ENCODE results near the gene SRPK2. TPM values are rescaled to one million over a fixed set of nuclear protein-coding genes. Genes with fewer than 3 reads are reported as not detected.

The SRPK2 gene
- total and polyA plus RNA-seq, 4 donors: 7.8 to 19.7 (median 16.7) TPM

DNA sequence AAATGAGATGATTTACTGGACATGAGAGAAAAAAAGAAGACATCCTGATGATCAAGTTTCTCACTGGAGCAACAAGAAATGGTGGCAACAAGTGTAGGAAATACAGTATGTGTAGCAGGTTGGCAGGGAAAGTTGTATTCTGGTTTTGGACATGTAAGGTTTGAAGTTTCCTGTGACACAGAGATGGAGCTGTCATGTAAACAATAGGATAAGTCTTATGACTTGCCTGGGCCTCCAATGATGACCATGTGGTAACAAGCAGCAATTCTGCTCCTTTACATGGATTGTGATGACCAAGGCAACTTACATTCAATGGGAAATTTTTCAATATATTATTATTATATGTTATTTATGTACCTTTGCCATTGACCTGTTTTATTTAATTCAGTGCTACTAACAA lies 249.3 kb downstream of the SRPK2 start:
- H3K4me1 ChIP-seq (ENCODE audit: control insufficient read depth in 4 of 4, insufficient read depth in 4 of 4, low read length in 3 of 4): peaks cover 0 to 1% (median 0%) of the 10 kb centered on the region in 4 donors
- H3K9ac ChIP-seq (ENCODE audit: low read depth in 1 of 2, low read length in 2 of 2): no peak overlapping the region
- no peaks in the 10 kb centered on the region for H3K9me3 ChIP-seq (ENCODE audit: control insufficient read depth in 4 of 4, low read length in 3 of 4)
- TF ChIP-seq SP1 (IDR thresholded peaks at IDR 0.05) (no peak), HNF4G (IDR thresholded peaks at IDR 0.05) (no peak)
- TF ChIP-seq, protein P1, sequence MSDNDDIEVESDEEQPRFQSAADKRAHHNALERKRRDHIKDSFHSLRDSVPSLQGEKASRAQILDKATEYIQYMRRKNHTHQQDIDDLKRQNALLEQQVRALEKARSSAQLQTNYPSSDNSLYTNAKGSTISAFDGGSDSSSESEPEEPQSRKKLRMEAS (IDR thresholded peaks at IDR 0.05): no peak
- H3K36me3 ChIP-seq (ENCODE audit: control insufficient read depth in 4 of 4, insufficient read depth in 3 of 4, low read depth in 1 of 4, low read length in 3 of 4): peaks cover 2 to 17% (median 10%) of the 10 kb centered on the region in 4 donors
- H3K4me3 ChIP-seq (ENCODE audit: low read depth in 1 of 3, low read length in 3 of 3): no peak overlapping the region
- no peaks in the 10 kb centered on the region for H3K27me3 ChIP-seq (ENCODE audit: control insufficient read depth in 4 of 4, insufficient read depth in 4 of 4, low read length in 3 of 4)
- no peak for DNase-seq (ENCODE audit: low spot score)
- no peak overlapping the region for H3K27ac ChIP-seq (ENCODE audit: low read depth in 1 of 2, low read length in 2 of 2)

DNA sequence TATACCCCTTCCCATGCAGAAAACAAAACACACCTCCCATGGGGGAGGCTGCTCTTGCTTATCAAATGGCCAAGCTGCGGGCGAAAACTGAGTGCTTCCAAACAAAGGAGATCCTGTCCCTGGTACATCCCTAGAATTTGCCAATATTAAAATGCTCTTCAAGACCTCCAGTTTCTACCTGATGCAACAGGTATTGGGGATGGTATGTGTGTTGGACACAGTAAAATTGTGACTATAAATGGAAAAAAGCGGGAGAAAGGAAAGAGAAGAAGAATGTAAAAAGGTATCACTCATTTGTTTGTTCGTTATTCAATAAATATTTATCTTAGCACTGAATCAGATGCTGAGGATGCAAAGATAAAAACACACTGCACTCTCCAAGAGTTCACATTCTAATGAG lies 250.8 kb downstream of the SRPK2 start:
- WGBS: 93% methylated on average over 4 of the region's 4 CpGs
- TF ChIP-seq RXRA (IDR thresholded peaks at IDR 0.05) (no peak), FOXA1 (IDR thresholded peaks at IDR 0.05) (no peak), JUND (IDR thresholded peaks at IDR 0.05) (no peak), EGR1 (IDR thresholded peaks at IDR 0.05; ENCODE audit: low read depth in 2 of 2) (no peak), SP1 (IDR thresholded peaks at IDR 0.05) (no peak), YY1 (IDR thresholded peaks at IDR 0.05) (no peak), NR2F2 (IDR thresholded peaks at IDR 0.05) (no peak), TAF1 (conservative IDR thresholded peaks at IDR 0.05) (no peak), GABPA (IDR thresholded peaks at IDR 0.05 in 1 of 2, conservative IDR thresholded peaks at IDR 0.05 in 1 of 2) (no peak), FOXA2 (IDR thresholded peaks at IDR 0.05) (no peak)
- TF ChIP-seq, protein P2, sequence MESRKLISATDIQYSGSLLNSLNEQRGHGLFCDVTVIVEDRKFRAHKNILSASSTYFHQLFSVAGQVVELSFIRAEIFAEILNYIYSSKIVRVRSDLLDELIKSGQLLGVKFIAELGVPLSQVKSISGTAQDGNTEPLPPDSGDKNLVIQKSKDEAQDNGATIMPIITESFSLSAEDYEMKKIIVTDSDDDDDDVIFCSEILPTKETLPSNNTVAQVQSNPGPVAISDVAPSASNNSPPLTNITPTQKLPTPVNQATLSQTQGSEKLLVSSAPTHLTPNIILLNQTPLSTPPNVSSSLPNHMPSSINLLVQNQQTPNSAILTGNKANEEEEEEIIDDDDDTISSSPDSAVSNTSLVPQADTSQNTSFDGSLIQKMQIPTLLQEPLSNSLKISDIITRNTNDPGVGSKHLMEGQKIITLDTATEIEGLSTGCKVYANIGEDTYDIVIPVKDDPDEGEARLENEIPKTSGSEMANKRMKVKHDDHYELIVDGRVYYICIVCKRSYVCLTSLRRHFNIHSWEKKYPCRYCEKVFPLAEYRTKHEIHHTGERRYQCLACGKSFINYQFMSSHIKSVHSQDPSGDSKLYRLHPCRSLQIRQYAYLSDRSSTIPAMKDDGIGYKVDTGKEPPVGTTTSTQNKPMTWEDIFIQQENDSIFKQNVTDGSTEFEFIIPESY (IDR thresholded peaks at IDR 0.05): no peak
- TF ChIP-seq, protein P1 (IDR thresholded peaks at IDR 0.05): no peak
- TF ChIP-seq, protein P3, sequence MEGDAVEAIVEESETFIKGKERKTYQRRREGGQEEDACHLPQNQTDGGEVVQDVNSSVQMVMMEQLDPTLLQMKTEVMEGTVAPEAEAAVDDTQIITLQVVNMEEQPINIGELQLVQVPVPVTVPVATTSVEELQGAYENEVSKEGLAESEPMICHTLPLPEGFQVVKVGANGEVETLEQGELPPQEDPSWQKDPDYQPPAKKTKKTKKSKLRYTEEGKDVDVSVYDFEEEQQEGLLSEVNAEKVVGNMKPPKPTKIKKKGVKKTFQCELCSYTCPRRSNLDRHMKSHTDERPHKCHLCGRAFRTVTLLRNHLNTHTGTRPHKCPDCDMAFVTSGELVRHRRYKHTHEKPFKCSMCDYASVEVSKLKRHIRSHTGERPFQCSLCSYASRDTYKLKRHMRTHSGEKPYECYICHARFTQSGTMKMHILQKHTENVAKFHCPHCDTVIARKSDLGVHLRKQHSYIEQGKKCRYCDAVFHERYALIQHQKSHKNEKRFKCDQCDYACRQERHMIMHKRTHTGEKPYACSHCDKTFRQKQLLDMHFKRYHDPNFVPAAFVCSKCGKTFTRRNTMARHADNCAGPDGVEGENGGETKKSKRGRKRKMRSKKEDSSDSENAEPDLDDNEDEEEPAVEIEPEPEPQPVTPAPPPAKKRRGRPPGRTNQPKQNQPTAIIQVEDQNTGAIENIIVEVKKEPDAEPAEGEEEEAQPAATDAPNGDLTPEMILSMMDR (IDR thresholded peaks at IDR 0.05; ENCODE audit: low read depth, low read length, missing input control): no peak
- TF ChIP-seq, protein P4, sequence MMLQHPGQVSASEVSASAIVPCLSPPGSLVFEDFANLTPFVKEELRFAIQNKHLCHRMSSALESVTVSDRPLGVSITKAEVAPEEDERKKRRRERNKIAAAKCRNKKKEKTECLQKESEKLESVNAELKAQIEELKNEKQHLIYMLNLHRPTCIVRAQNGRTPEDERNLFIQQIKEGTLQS (IDR thresholded peaks at IDR 0.05): no peak
- no peak overlapping the region for H3K27ac ChIP-seq (ENCODE audit: low read depth in 1 of 2, low read length in 2 of 2)
- H3K9ac ChIP-seq (ENCODE audit: low read depth in 1 of 2, low read length in 2 of 2): no peak overlapping the region
- H3K36me3 ChIP-seq (ENCODE audit: control insufficient read depth in 4 of 4, insufficient read depth in 3 of 4, low read depth in 1 of 4, low read length in 3 of 4): peaks cover 2 to 15% (median 10%) of the 10 kb centered on the region in 4 donors
- H3K27me3 ChIP-seq (ENCODE audit: control insufficient read depth in 4 of 4, insufficient read depth in 4 of 4, low read length in 3 of 4): no peaks in the 10 kb centered on the region
- DNase-seq (ENCODE audit: low spot score): no peak
- H3K4me3 ChIP-seq (ENCODE audit: low read depth in 1 of 3, low read length in 3 of 3): no peak overlapping the region
- H3K4me1 ChIP-seq (ENCODE audit: control insufficient read depth in 4 of 4, insufficient read depth in 4 of 4, low read length in 3 of 4): peaks cover 0 to 1% (median 0%) of the 10 kb centered on the region in 4 donors
- no peaks in the 10 kb centered on the region for H3K9me3 ChIP-seq (ENCODE audit: control insufficient read depth in 4 of 4, low read length in 3 of 4)

DNA sequence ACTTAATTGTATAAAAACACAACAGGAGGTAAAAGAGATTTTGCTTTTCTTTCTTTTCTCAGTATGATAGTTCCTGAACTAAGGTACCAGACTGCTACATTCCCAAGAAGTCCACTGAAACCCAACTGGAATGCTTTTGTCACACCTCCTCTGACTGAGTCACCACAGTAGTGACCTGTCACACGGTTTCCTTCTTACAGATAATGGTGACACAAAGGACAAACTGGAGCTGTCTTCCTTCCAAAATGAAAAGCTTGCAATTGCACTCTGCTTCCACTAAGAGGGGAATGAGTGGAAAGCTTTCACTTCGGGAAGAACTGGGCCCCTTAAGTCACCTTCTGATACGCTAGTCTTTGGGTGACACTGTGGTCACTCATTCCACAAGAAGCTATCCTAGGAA lies 252.5 kb downstream of the SRPK2 start:
- Histone ChIP-seq H3K9ac (ENCODE audit: low read depth in 1 of 2, low read length in 2 of 2) (no peak overlapping the region), H3K27me3 (ENCODE audit: control insufficient read depth in 4 of 4, insufficient read depth in 4 of 4, low read length in 3 of 4) (no peaks in the 10 kb centered on the region), H3K4me3 (ENCODE audit: low read depth in 1 of 3, low read length in 3 of 3) (no peak overlapping the region), H3K9me3 (ENCODE audit: control insufficient read depth in 4 of 4, low read length in 3 of 4) (no peaks in the 10 kb centered on the region), H3K27ac (ENCODE audit: low read depth in 1 of 2, low read length in 2 of 2) (no peak overlapping the region), H3K36me3 (ENCODE audit: control insufficient read depth in 4 of 4, insufficient read depth in 3 of 4, low read depth in 1 of 4, low read length in 3 of 4) (peaks cover 0 to 16% (median 1%) of the 10 kb centered on the region in 4 donors), H3K4me1 (ENCODE audit: control insufficient read depth in 4 of 4, insufficient read depth in 4 of 4, low read length in 3 of 4) (peaks cover 4 to 14% (median 9%) of the 10 kb centered on the region in 4 donors)
- 78% methylated on average over 3 of the region's 3 CpGs for WGBS
- no peak for DNase-seq (ENCODE audit: low spot score)
- TF ChIP-seq, protein P3 (IDR thresholded peaks at IDR 0.05; ENCODE audit: low read depth, low read length, missing input control): peak; percentile 1
- peak in 1 of 2 donors; percentile 7 for TF ChIP-seq RAD21 (IDR thresholded peaks at IDR 0.05)
- TF ChIP-seq, protein P4 (IDR thresholded peaks at IDR 0.05): no peak
